ENCODE measurements around the gene TXNDC17. TPM values are rescaled to one million over a fixed set of nuclear protein-coding genes. Genes with fewer than 3 reads are reported as not detected.

The TXNDC17 gene
- total and polyA plus RNA-seq, 2 of the 8 experiments (the other 6 are each of a cell fraction or from before 2014, with no cell fraction given): 182 to 410 TPM

GRCh38 chr17:6597727-6598126 lies 43.1 kb upstream of the TXNDC17 start:
- ChIA-PET CTCF (ENCODE audit: partially characterized antibody) (interaction anchor here (1.2 kb wide), 1 partner anchor 108 kb away, joined by 3 read pairs; no protein-coding TSS in a partner anchor), POLR2A (ENCODE audit: partially characterized antibody) (no interaction called here)
- Histone ChIP-seq H3K4ac (replicated peaks; ENCODE audit: insufficient read length, low read depth, low read length) (no peak overlapping the region), H3K4me2 (ENCODE audit: insufficient read depth in 1 of 2, low read depth in 2 of 2, low read length in 2 of 2) (no peak overlapping the region), H3K56ac (replicated peaks; ENCODE audit: insufficient read length, low read depth, low read length) (no peak overlapping the region), H3K27me3 (replicated peaks in 1 of 4; ENCODE audit: control insufficient read depth in 3 of 4, extremely low read depth in 1 of 4, insufficient read depth in 3 of 4, low read length in 3 of 4) (no peaks in the 10 kb centered on the region), H3K23ac (ENCODE audit: insufficient read length) (no peak overlapping the region), H3K27ac (ENCODE audit: low read depth, low read length) (no peak overlapping the region), H4K20me1 (replicated peaks in 1 of 2; ENCODE audit: control insufficient read depth in 1 of 2, insufficient read depth in 2 of 2, low read length in 2 of 2) (no peaks in the 10 kb centered on the region), H3K4me1 (replicated peaks in 1 of 4; ENCODE audit: control insufficient read depth in 3 of 4, insufficient read depth in 4 of 4, low read length in 3 of 4) (no peaks in the 10 kb centered on the region), H2BK5ac (ENCODE audit: low read depth, low read length) (no peak overlapping the region), H3K9me3 (ENCODE audit: insufficient read depth in 2 of 2, low read depth in 1 of 2, low read length in 1 of 2) (no peaks in the 10 kb centered on the region), H3K18ac (ENCODE audit: extremely low read depth, low read length) (no peak overlapping the region), H4K91ac (replicated peaks; ENCODE audit: insufficient read length, low read length) (no peak overlapping the region), H3K36me3 (ENCODE audit: control insufficient read depth in 2 of 4, insufficient read depth in 4 of 4, low read length in 3 of 4) (peaks cover 3 to 47% (median 22%) of the 10 kb centered on the region in 4 experiments; a peak in 7 of 8 replicates), H2BK15ac (ENCODE audit: low read length) (no peak overlapping the region), H3K79me1 (ENCODE audit: low read depth, low read length) (no peaks in the 10 kb centered on the region), H3K14ac (ENCODE audit: insufficient read length) (no peak overlapping the region), H3K4me3 (ENCODE audit: extremely low read depth in 1 of 4, insufficient read depth in 2 of 4, low read depth in 3 of 4, low read length in 4 of 4) (no peak overlapping the region), H2BK120ac (replicated peaks; ENCODE audit: low read depth, low read length) (no peak overlapping the region), H2BK20ac (ENCODE audit: low read length) (no peak overlapping the region), H3K23me2 (ENCODE audit: low read depth, low read length) (no peaks in the 10 kb centered on the region), H3K79me2 (ENCODE audit: control insufficient read depth in 1 of 2, insufficient read depth in 2 of 2, low read length in 2 of 2) (no peaks in the 10 kb centered on the region), H3K9ac (replicated peaks in 1 of 4; ENCODE audit: extremely low read depth in 1 of 4, low read depth in 3 of 4, low read length in 3 of 4) (no peak overlapping the region), H4K5ac (ENCODE audit: insufficient read length, low read depth, low read length) (no peak overlapping the region), H2AFZ (ENCODE audit: low read length) (no peak overlapping the region), H4K8ac (ENCODE audit: extremely low read depth, insufficient read depth, low read length) (no peak overlapping the region), H2AK5ac (ENCODE audit: low read depth, low read length) (no peak overlapping the region), H2BK12ac (ENCODE audit: low read depth, low read length) (no peak overlapping the region)
- TF ChIP-seq, protein P1, sequence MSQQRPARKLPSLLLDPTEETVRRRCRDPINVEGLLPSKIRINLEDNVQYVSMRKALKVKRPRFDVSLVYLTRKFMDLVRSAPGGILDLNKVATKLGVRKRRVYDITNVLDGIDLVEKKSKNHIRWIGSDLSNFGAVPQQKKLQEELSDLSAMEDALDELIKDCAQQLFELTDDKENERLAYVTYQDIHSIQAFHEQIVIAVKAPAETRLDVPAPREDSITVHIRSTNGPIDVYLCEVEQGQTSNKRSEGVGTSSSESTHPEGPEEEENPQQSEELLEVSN (IDR thresholded peaks at IDR 0.05): no peak
- no peak for TF ChIP-seq CREB1 (IDR thresholded peaks at IDR 0.05)
- TF ChIP-seq RFX5 (IDR thresholded peaks at IDR 0.05; ENCODE audit: borderline replicate concordance, low read depth, low read length): no peak
- TF ChIP-seq CHD1 (IDR thresholded peaks at IDR 0.05; ENCODE audit: low read depth, low read length): no peak
- TF ChIP-seq KDM5A (IDR thresholded peaks at IDR 0.05; ENCODE audit: low read length): no peak
- TF ChIP-seq RBBP5 (IDR thresholded peaks at IDR 0.05; ENCODE audit: borderline replicate concordance, low read depth, low read length): no peak
- no peak for TF ChIP-seq BACH1 (IDR thresholded peaks at IDR 0.05; ENCODE audit: low read length)
- TF ChIP-seq EGR1 (IDR thresholded peaks at IDR 0.05; ENCODE audit: borderline replicate concordance, low read depth, low read length): no peak
- TF ChIP-seq MAFK (IDR thresholded peaks at IDR 0.05; ENCODE audit: low read depth, low read length): no peak
- TF ChIP-seq, protein P2, sequence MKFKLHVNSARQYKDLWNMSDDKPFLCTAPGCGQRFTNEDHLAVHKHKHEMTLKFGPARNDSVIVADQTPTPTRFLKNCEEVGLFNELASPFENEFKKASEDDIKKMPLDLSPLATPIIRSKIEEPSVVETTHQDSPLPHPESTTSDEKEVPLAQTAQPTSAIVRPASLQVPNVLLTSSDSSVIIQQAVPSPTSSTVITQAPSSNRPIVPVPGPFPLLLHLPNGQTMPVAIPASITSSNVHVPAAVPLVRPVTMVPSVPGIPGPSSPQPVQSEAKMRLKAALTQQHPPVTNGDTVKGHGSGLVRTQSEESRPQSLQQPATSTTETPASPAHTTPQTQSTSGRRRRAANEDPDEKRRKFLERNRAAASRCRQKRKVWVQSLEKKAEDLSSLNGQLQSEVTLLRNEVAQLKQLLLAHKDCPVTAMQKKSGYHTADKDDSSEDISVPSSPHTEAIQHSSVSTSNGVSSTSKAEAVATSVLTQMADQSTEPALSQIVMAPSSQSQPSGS (IDR thresholded peaks at IDR 0.05; ENCODE audit: low read length): no peak
- TF ChIP-seq JUND (IDR thresholded peaks at IDR 0.05; ENCODE audit: low read length): no peak
- no peak for TF ChIP-seq SP1 (IDR thresholded peaks at IDR 0.05; ENCODE audit: low read depth, low read length)
- DNase-seq (ENCODE audit: low read depth in 1 of 2, low spot score in 2 of 2) (no peak), FAIRE-seq (no peak)
- WGBS, 2 experiments (ENCODE audit: extremely low coverage in 1 of 2, insufficient coverage in 1 of 2, insufficient read length in 1 of 2, insufficient replicate concordance in 2 of 2, low coverage in 1 of 2, low lambda C conversion rate in 2 of 2, missing lambda C conversion rate in 1 of 2): 86% methylated on average over 1 of the region's 1 CpG; no CpG with 5 or more reads in 1 of the 2 experiments
